PC-9 (cell line): Measurements from ENCODE around the gene MEX3A. TPM values are rescaled to one million over a fixed set of nuclear protein-coding genes. Genes with fewer than 3 reads are reported as not detected.

Source experiments
- BruUV-seq: library from RNA; stranded (reverse); fragments of 400-500 nt; replicated peaks from 2 replicates; lab custom pipeline; 2021; lab: Mats Ljungman, UMichigan
- CTCF ChIA-PET: fragments of 300-600 bp; sonication (Branson Sonifier 250); formaldehyde crosslinking; loops from one replicate; lab custom pipeline; 2022; ENCODE audit warnings: antibody characterized with exemption; lab: Charles Lee
- POLR2A ChIA-PET: fragments of 300-600 bp; sonication (Branson Sonifier 250); formaldehyde crosslinking; loops from one replicate; lab custom pipeline; 2022; ENCODE audit warnings: antibody characterized with exemption; ENCODE audit not compliant: unreplicated experiment; lab: Charles Lee
- DNase-seq, 2 experiments: peaks; one replicate each; pipeline versions ENCODE4 v3.0.0 to v3.0.0-alpha.2; 2015 to 2022; ENCODE audit warnings: mixed read lengths in 1 of 2
- H2AFZ ChIP-seq: fragments of 200-600 bp; sonication (generic); 2 replicates; pipeline ENCODE4 v1.8.1; 2017; ENCODE audit warnings: antibody characterized with exemption
- H3F3A ChIP-seq: fragments of 200-600 bp; sonication (generic); 2 replicates; pipeline ENCODE4 v1.8.1; 2017; ENCODE audit warnings: antibody characterized with exemption, mild to moderate bottlenecking, low read depth; ENCODE audit not compliant: insufficient read depth
- H3K27ac ChIP-seq: fragments of 200-600 bp; sonication (generic); 2 replicates; pipeline ENCODE4 v1.6.1; 2016; ENCODE audit warnings: mixed run types
- H3K27me3 ChIP-seq: fragments of 200-600 bp; sonication (generic); 2 replicates; pipeline ENCODE4 v1.6.1; 2016; ENCODE audit warnings: low read depth, mixed run types; ENCODE audit not compliant: insufficient read depth
- H3K36me3 ChIP-seq: fragments of 200-600 bp; sonication (generic); 2 replicates; pipeline ENCODE4 v1.6.1; 2016; ENCODE audit warnings: low read depth, mixed run types
- H3K4me1 ChIP-seq: fragments of 200-600 bp; sonication (generic); replicated peaks from 2 replicates; pipeline ENCODE4 v1.6.1; 2016; ENCODE audit warnings: mixed run types; ENCODE audit not compliant: insufficient read depth
- H3K4me2 ChIP-seq: fragments of 200-600 bp; sonication (generic); 2 replicates; pipeline ENCODE4 v1.6.1; 2017; ENCODE audit warnings: mixed run types
- H3K4me3 ChIP-seq: fragments of 200-600 bp; sonication (generic); 2 replicates; pipeline ENCODE4 v1.6.1; 2016; ENCODE audit warnings: mixed run types
- H3K79me2 ChIP-seq: fragments of 200-600 bp; sonication (generic); 2 replicates; pipeline ENCODE4 v1.6.1; 2017; ENCODE audit warnings: low read depth, mixed run types
- H3K9me2 ChIP-seq: fragments of 200-600 bp; sonication (generic); 2 replicates; pipeline ENCODE4 v1.8.1; 2017; ENCODE audit warnings: mild to moderate bottlenecking; ENCODE audit not compliant: insufficient read depth
- H3K9me3 ChIP-seq: fragments of 200-600 bp; sonication (generic); 2 replicates; pipeline ENCODE4 v1.8.1; 2016; ENCODE audit warnings: low read depth; ENCODE audit not compliant: insufficient read depth
- H4K20me1 ChIP-seq: fragments of 200-600 bp; sonication (generic); 2 replicates; pipeline ENCODE4 v1.8.1; 2017; ENCODE audit not compliant: insufficient read depth
- CTCF ChIP-seq: fragments of 200-600 bp; sonication (generic); conservative IDR thresholded peaks from 2 replicates; pipeline ENCODE4 v1.6.1; 2017; ENCODE audit warnings: mixed run types, antibody characterized with exemption, mild to moderate bottlenecking, moderate library complexity
- EZH2 ChIP-seq: fragments of 200-600 bp; sonication (generic); IDR thresholded peaks from 2 replicates; pipeline ENCODE4 v1.8.0; 2017; ENCODE audit warnings: antibody characterized with exemption, low read depth
- intact Hi-C: fragments of 100-400 bp; cut with micrococcal nuclease; formaldehyde crosslinking; loops from one replicate; pipeline ENCODE4 v1.10.0; 2022; ENCODE audit not compliant: unreplicated experiment
- total RNA-seq: library from RNA; stranded (reverse); gene quantifications from 2 replicates; pipeline ENCODE4 v1.2.3, GENCODE V29; 2021

The MEX3A gene
- total RNA-seq, 1 experiment from 2014 or later = 7.2 TPM

GRCh38 chr1:156065871-156066270 lies 16.4 kb downstream of the MEX3A start:
- TF ChIP-seq CTCF (no peak), EZH2 (no peak)
- peaks cover 7% of the 10 kb centered on the region; the same call in 1 of the 2 replicates for H3K36me3 ChIP-seq
- CTCF ChIA-PET = interaction anchor here (0.6 to 3.1 kb wide), 3 partner anchors 8 to 234 kb away, joined by 7 to 16 read pairs (median 15); no protein-coding TSS in a partner anchor
- intact Hi-C loops = loop anchor here (1.0 kb wide), 1 partner anchor 128 kb away; no protein-coding TSS in a partner anchor
- H3F3A ChIP-seq = peaks cover 31% of the 10 kb centered on the region
- POLR2A ChIA-PET = interaction anchor here (0.7 kb wide), 1 partner anchor 110 kb away, joined by 4 read pairs; no protein-coding TSS in a partner anchor
- BruUV-seq = no TSS peak
- H3K4me3 ChIP-seq = no peak overlapping the region
- no peaks in the 10 kb centered on the region for H3K9me3 ChIP-seq
- no peak overlapping the region for H2AFZ ChIP-seq
- H3K27me3 ChIP-seq = no peaks in the 10 kb centered on the region
- no peaks in the 10 kb centered on the region for H3K9me2 ChIP-seq
- no peak overlapping the region for H3K27ac ChIP-seq
- H3K79me2 ChIP-seq = peaks cover 63% of the 10 kb centered on the region
- no peak overlapping the region for H3K4me2 ChIP-seq
- DNase-seq = no peak
- peaks cover 18% of the 10 kb centered on the region for H3K4me1 ChIP-seq
- H4K20me1 ChIP-seq = peaks cover 33% of the 10 kb centered on the region

- Histone ChIP-seq H3F3A (peaks cover 27% of the 10 kb centered on the region), H3K27ac (no peak overlapping the region), H3K79me2 (peaks cover 63% of the 10 kb centered on the region), H4K20me1 (peaks cover 33% of the 10 kb centered on the region), H2AFZ (no peak overlapping the region), H3K4me3 (no peak overlapping the region), H3K36me3 (peaks cover 7% of the 10 kb centered on the region; the same call in 1 of the 2 replicates), H3K9me3 (no peaks in the 10 kb centered on the region), H3K27me3 (no peaks in the 10 kb centered on the region), H3K9me2 (no peaks in the 10 kb centered on the region), H3K4me1 (peaks cover 18% of the 10 kb centered on the region), H3K4me2 (no peak overlapping the region)
- BruUV-seq = no TSS peak
- ChIA-PET POLR2A (no interaction called here), CTCF (interaction anchor here (0.7 to 3.1 kb wide), 2 partner anchors 7 to 127 kb away, joined by 15 to 16 read pairs; no protein-coding TSS in a partner anchor)
- no peak for DNase-seq
- TF ChIP-seq EZH2 = no peak
- no peak for TF ChIP-seq CTCF
- intact Hi-C loops = no loop called here
Observed at GRCh38 chr1:156065212-156065611, 17.1 kb downstream of the MEX3A start.

- Histone ChIP-seq H3K27ac (no peak overlapping the region), H3K79me2 (peaks cover 63% of the 10 kb centered on the region), H2AFZ (no peak overlapping the region), H3K9me3 (no peaks in the 10 kb centered on the region), H3K27me3 (no peaks in the 10 kb centered on the region), H4K20me1 (peaks cover 33% of the 10 kb centered on the region), H3K4me1 (peaks cover 18% of the 10 kb centered on the region), H3K4me3 (no peak overlapping the region), H3K36me3 (peaks cover 7% of the 10 kb centered on the region; the same call in 1 of the 2 replicates), H3K9me2 (no peaks in the 10 kb centered on the region), H3K4me2 (no peak overlapping the region), H3F3A (peaks cover 27% of the 10 kb centered on the region)
- no peak for TF ChIP-seq CTCF
- no peak for TF ChIP-seq EZH2
- ChIA-PET CTCF (interaction anchor here (0.6 to 3.1 kb wide), 3 partner anchors 72 to 449 kb away, joined by 3 to 16 read pairs (median 9); no protein-coding TSS in a partner anchor), POLR2A (no interaction called here)
- DNase-seq = no peak
- intact Hi-C loops = loop anchor here (5.0 kb wide), 1 partner anchor 62 kb away; no protein-coding TSS in a partner anchor
- no TSS peak for BruUV-seq
Observed at GRCh38 chr1:156064615-156065014, 17.6 kb downstream of the MEX3A start.
